ENCODE measurements around the gene GDPD5.

DNA sequence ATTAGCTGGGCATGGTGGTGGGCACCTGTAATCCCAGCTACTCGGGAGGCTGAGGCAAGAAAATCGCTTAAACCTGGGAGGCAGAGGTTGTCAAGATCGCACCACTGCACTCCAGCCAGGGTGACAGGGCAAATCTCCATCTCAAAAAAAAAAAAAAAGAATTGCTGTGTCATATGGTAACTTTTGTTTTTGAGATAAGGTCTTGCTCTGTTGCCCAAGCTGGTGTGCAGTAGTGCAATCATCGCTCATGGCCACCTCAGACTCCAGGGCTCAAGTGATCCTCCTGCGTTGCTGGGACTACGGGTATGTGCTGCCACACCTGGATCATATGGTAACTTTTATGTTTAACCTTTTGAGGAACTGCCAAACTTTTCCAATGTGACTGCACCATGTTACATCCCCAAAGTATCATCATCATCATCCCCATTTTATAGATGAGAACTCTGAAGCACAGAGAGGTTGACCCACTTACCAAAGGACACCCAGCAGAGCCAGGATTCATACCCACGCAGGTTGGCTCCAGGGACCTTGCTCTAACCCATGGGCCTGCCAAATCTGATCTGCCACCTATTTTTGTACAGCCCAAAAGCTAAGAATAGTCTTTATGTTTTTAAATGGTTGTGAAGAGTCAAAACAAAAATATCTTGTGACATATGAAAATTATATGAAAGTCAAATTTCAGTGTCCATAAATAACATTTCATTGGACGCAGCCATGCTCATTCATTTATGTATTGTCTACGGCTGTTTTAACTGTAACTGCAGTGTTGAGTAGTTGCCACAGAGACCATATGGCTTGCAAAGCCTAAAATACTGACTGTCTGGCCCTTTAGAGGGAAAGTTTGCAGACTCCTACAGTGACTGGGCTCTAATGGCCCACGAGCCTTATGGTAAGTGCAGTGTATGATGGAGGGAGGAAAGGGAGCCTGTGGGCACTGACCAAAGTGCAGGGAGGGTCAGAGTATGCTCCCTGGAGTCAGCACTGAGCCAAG, 45.3 kb downstream of the GDPD5 start:
- TF ChIP-seq, protein P1, sequence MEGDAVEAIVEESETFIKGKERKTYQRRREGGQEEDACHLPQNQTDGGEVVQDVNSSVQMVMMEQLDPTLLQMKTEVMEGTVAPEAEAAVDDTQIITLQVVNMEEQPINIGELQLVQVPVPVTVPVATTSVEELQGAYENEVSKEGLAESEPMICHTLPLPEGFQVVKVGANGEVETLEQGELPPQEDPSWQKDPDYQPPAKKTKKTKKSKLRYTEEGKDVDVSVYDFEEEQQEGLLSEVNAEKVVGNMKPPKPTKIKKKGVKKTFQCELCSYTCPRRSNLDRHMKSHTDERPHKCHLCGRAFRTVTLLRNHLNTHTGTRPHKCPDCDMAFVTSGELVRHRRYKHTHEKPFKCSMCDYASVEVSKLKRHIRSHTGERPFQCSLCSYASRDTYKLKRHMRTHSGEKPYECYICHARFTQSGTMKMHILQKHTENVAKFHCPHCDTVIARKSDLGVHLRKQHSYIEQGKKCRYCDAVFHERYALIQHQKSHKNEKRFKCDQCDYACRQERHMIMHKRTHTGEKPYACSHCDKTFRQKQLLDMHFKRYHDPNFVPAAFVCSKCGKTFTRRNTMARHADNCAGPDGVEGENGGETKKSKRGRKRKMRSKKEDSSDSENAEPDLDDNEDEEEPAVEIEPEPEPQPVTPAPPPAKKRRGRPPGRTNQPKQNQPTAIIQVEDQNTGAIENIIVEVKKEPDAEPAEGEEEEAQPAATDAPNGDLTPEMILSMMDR (IDR thresholded peaks at IDR 0.05) = no peak
- no peak for TF ChIP-seq POLR2A (IDR thresholded peaks at IDR 0.05)

Measured in adrenal gland (tissue), 5 donors.